GM19023 (cell line): ENCODE measurements around the gene TLE1.
"Not testable (repeated sequence)": the region's sequence is repeated elsewhere in the genome, so short reads cannot be mapped to it uniquely, and the experiment has no call there.

Source experiments
- ATAC-seq: cut with Tn5 transposase; IDR thresholded peaks from one replicate; pipeline ENCODE4 v1.9.1; 2021; ENCODE audit warnings: mild to moderate bottlenecking, moderate library complexity; ENCODE audit not compliant: unreplicated experiment

TLE1 gene

DNA sequence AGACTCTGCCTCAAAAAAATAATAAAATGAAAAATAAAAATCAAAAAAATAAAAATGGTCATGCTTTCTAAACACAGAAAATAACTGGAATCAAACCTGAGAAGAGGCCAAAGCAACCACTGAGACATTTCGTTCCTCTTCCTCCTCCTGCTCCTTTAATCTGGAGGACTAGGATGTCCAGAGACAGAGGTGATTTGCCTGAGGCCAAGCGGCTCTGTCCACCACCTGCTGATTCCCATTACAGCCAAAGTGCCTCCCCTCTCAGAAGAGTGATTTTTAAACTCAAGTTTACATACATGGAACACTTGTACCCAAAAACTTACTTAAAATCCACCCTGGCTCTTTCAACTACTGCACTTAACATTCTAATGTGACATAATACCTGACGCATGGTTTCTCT is 65.6 kb downstream of the TLE1 start:
- ATAC-seq, result no peak

DNA sequence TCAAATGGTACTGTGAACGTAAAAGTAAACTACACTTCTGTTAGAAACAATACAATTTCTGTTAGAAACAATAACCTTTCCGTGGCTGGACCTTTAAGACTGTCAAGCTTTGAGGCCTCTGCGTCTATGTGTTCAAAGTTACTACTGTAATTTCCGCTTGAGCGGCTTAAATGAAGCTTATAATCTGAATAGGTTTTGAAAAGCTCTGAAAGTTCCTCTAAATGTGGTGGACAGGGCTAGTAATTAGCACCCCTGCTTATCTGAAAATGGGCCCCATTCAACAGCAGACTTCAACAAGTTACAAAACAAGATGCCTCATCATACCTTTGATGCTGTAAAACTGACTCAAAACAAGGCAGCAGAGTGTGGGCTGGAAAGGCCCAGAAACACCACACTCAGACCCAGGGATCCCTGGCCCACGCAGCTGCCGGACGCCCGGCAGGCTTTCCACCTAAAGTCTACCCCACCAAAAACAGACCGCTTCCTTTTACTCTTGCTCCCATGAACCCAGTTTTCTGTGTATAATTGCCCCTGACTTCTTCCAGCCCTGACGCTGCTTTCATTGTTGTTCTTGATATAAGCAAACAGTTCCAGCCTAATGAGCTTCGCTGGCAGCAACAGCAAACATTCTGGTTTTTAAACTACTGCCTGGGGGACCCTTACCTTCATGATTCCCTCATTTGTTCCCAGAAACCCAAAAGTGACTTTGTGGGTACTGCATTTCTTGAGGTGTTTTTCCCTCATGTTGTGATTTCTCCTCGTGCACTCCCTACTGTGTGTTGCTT is 66.7 kb downstream of the TLE1 start:
- ATAC-seq, result no peak

DNA sequence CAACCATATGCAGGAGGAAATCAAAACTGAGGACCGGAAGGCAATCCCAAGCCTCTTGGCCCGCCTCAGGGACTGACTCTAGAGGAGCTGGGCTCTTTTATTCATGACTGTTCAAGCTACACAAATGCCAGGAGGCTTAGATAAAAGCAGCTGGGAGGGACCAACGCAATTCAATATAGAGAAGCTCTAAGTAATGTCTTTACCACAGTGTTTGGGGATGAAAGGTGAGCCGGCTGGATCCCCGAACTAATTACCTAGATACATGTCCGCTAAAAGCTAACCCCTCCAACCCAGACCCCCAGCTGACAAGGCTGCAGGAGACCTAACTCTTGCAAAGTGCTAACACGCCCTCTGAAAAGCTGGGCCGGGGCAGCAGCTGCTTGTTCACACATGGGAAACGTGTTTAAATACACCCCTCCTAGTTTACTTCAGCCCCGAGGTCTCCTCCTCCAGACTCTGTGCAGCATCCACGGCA is 67.5 kb downstream of the TLE1 start:
- ATAC-seq, result no peak

DNA sequence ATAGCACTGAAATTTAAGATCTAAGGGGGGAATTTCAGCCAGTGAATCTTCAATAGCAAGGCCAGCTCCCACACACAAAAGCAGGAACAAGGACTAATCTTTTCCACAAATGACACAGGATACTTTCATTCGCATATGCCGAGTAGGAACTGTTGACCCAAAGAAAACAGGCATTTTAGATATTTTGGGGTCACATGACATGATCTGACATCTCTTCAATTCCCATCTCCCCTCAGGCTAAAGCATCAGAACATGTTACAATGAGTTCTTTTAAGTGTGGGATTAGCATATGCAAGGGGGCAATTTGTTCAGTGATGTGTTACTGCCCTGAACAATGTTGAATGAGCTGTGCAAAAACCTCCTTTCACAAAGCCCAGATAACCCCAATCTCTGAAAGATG is 68.2 kb downstream of the TLE1 start:
- ATAC-seq, result no peak

DNA sequence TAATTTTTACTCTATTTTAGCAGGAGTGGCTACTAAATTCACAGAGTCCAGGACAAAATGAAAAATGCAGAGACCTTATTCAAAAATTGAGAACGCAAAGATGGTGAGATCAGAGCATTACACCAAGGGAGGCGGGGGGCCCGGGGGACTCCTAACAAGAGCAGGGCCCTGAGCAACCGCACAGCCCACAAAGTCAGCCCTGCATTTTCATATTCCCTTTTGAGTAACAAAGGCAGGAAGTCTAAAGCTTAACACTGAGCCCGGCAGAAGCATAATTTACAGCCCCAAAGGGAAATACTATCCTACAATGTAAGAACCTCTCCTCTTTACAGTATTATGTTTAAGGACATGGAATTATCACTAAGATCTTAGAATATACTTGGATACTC is 69.4 kb downstream of the TLE1 start:
- ATAC-seq, result peak; percentile 55

DNA sequence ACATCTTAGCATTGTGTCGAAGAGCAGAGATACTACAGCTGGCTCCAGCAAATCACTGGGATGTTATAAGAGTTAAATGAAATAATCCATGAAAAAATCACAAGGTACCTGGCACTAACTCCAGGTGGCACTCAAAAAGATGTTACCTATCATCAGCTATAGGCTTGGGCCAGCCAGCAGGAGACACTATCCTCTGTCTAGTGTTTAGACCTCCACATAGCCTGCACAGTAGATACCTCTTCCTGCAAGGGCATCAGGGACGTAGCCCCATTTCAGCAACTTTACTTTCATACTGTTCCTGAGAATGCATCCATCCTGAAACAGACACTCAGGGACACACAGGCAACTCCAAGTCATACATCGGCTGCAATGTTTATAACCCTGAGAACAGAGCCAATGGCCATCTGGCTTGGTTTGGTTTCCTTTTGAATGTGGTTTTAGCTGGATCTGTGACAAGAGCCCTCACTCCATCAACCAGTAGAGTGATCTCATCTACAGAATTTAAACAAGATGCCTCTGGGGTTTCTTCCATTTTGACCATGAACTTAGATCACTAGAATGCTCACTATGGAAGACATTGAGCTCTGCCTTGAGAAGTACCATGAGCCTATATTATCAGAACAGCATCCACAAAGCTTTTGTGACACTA is 69.9 kb downstream of the TLE1 start:
- no peak for ATAC-seq

DNA sequence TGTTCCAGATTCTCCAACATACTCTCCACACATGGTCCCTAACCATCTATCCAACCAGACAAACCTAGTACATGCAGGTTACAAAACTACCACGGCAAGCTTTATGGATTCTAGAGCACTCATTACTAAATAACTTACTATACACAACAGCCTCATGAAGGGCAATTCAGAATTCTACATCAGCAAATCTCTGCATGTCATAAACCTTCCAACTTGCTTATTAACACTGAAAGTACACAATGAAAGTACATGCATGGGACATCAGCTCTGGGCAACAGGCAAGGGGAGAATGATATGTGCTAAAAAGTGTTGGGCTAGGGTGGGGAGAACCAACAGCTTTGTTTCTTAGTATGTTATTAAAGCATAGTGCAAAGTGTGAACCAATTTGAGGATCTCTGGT is 70.4 kb downstream of the TLE1 start:
- ATAC-seq, result no peak

DNA sequence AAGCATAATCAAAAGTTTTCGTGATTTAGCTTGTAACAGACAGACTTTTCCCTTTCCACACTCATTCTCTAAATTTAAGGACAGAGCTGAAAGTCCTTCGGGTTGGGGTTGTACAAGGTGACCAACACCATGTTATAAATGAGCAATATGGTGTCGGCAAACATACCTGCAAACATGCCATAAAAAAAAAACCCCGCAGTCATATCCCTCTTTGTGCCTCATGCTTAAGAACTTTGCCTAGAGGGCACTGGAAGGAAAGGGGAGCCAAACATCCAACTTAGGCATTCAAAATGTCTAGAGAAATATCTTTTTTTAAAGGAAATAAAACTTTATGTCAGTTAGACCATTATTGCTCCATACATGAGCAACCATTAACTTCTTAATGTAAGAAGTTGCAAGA is 73.2 kb downstream of the TLE1 start:
- ATAC-seq, result no peak

DNA sequence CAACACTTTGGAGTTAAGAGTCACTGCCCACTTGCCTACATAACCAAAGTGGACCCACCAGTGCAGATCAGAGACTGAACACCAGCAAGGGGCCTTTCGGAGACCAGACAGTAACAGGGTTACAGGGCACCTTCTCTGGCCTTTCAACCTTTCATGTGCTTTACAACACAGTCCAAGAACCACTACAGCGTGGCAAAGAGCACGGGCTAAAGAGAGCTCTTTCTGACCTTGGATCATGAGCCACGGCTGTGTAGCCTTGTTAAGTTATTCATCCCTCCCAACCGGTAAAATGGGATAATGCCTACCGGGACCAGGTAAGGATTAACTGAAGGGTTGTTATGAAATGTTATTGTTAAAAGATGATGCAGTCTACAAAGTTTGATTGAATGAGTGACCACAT is 75.0 kb downstream of the TLE1 start:
- no peak for ATAC-seq

DNA sequence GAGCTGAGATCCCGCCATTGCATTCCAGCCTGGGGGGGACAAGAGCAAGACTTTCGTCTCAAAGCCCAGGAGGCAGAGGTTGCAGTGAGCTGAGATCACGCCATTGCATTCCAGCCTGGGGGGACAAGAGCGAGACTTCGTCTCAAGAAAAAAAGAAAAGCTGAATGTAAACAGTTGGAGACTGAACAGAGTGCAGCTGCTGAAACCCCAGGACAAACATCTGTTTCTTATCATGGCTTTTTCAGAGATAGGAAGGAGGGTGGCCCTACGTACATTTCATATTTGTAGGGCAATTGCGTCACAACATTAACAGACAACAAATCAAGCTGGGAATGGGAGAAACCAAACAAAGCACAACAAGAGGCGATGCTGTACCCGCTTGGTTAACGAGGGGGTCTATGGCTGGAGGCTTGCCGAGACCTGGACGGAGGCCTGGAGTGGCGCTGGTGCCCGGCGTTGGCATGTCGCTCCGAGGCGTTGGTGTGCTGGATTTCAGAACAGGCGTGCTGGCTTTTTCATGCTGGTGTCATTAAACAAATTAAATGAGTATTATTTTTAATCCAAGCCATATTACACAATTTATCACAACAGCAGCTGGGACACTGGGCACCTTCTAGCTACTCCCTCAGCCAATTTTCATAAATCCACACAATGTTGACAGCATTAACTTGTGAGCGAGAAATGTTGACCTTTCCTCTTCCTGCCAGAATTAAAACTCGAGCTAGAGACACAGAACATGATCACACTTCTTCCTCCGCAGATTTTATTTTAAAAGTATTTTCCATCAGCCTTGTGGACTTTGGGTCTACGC is 76.1 kb downstream of the TLE1 start:
- no peak for ATAC-seq

DNA sequence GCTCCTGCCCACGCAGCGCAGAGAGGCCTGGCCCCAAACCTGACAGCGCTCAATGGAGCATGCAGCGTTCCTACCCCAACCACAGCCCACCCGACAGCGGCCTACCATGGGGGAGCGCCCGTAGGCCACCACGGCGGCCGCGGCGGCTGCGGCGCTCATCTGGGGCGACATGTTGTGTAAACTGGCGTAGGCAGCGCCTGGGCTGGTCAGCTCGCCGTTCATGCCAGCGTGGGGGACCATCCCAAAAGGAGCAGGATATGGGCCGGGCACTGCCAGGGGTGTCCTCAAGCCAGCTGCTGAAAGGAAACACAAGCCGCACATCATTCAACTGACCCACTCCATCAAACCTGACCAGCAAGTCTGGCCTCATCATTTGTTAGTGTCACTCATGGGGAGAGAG is 77.7 kb downstream of the TLE1 start:
- ATAC-seq, result no peak

DNA sequence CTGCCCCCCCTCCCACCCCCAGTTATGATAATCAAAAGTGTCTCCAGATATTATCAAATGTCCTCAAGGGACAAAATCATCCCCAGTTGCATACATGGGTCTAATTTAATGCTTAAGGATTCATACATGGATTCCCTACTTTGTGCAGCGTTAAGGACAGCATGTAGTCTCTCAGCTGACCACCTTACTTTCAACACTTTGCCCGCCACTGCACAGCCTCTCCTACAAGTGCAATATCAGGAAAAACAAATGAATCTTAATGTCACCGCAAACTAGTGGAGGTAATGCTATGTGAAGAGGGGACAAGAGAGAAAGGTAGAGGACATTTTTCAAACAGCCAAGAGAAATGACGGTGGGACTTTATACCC is 78.6 kb downstream of the TLE1 start:
- ATAC-seq, result no peak

DNA sequence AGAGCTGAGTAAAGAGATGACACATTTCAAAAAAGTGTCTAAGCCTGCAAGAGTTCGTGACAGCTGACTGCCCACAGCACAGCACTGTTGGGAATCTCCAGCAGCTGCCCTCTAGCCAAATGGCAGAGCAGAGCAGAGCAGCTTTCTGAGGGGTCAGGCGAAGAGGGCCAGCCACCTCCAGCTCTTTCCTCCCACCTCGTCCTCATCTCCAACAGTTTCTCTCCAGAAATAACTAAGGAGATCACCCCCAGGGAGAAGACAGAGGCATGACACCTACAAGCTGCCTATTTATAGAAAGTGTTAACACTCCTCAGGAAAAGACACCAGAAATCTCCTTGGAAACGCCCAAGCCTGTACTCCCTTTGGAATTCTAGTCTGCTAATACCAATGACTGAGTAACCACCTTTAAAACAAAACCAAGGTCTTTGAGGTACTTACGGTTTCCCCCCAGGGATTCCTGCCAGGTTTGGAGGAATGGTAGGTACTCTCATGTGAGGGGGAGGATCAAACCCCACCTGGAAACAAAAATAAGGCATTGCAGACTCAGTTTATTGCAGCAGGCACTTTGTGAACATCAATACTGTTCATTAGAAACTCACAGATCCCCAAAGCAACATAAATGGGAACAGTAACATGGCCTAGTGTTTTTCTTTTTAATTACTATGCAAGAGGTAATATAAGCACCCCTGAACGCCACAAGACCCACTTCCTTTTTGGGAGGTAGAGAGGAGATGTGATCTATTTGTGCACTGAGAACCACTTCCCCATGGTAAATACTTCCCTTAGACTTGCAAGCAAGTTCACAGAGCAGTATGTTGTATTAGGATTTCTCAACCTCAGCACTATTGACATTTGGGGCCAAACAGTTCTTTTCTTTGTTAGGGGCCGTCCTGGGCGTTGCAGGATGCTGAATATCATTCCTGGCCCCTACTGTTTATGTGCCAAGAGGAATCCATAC is 79.3 kb downstream of the TLE1 start:
- ATAC-seq, result no peak

DNA sequence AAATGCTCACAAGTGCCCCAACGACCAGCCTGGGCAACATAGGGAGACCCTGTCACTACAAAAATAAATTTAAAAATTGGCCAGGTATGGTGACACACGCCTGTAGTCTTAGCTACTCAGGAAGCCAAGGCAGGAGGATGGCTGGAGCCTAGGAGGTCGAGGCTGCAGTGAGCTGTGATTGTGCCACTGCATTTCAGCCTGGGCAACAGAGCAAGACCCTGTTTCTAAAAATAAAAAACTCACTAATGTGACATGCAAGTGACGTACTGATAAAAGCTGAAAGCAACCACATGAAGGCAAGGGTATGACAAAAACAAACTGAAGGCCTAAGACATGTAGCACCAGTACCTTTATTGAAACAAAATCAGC is 81.1 kb downstream of the TLE1 start:
- ATAC-seq, result no peak

DNA sequence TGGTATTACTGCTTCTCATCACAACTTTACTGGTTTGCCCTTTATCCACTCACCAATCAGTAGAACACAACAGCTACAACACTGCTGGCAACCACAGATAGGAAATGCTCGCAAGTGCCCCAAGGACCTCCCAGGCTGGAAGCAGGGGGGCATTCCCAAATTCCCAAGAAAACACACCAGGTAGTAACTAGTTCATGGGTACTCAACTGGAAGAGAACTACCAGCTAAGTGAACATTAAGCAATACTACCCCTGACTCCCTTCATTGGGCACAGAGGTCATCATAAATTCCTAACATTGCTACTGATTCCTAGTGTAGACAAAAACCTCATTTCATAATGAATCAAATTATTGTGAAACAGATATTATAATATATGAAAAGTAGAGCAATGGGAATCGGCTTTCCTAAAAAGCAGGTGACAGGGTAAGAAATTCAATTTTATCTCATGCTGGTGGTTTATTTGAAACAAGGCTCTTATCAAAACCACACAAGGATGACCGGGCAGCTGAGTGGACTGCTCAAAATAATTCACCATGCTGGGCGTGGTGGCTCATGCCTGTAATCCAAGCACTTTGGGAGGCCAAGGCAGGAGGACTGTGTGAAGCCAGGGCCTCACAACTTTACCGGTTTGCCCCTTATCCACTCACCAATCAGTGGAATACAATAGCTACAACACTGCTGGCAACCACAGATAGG is 81.6 kb downstream of the TLE1 start:
- ATAC-seq, result no peak

DNA sequence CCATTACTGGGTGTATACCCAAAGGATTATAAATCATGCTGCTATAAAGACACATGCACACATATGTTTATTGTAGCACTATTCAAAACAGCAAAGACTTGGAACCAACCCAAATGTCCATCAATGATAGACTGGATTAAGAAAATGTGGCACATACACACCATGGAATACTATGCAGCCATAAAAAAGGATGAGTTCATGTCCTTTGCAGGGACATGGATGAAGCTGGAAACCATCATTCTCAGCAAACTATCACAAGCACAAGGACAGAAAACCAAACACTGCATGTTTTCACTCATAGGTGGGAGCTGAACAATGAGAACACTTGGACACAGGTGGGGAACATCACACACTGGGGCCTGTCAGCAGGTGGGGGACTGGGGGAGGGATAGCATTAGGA is 83.1 kb downstream of the TLE1 start:
- ATAC-seq, result not testable (repeated sequence)

DNA sequence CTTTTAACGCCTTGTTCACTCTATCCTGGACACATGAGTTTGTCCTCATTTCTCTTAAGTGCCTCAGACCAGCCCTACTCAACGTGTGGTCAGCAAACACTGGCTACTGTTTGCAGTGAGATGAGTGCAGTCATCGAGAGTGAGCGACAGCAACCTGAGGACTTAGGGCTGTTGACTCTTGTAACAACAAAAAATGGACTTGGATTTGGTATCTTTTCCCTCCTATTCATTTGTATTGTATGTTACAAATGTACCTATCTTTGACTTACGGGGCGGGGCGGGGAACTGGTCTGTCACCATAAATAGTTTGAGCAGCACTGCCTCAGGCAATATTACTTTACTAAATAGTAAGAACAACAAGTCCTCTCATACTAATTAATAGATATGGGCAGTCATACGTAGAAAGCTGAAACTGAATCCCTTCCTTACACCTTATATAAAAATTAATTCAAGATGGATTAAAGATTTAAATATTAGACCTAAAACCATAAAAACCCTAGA is 84.1 kb downstream of the TLE1 start:
- no peak for ATAC-seq

DNA sequence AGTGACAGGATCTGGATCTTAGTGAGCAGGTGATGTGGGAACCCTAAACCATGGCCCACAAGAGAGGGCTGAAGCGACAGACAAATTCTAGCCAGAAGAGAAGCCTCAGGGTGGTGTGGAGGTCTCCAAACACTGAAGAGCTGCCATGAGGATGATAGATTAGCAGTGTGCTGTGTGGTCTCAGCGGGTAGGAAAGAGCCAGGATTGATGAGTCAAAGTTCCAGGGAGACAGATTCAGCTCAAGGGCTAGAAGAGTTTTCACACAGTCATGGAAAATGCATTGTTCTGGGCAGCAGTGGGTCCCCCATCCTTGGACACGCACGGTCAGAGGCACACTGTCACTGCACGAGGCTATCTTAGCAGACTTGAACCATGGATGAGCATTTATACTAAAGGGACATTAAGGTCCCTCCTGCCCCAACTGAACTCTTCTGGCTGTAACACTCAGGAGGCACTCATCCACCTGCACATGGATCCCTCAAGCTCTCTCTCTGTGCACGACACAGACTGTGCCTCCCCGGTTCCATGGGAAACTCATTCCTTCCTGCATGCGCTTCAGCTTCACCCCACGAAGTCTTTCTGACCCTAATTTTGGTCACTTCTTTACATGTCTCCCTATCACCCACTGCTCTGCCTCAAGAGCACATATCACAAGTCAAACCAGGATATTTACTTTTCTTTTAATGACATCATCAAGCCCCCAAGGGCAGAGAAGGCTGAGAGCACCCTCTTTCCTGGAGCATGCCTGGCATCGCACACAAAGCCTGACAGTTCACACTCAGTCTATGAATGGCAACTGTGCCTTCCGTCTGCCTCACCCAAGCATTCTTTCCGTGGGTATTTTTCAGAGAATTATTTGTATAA is 84.8 kb downstream of the TLE1 start:
- no peak for ATAC-seq
